SK-N-SH (cell line): ENCODE results near the gene NDUFB11. TPM values are rescaled to one million over a fixed set of nuclear protein-coding genes. Genes with fewer than 3 reads are reported as not detected.
A peak's percentile ranks its signal among the peaks of the same experiment; 100 is the strongest.

ENCODE experiments used
- CTCF ChIA-PET: fragments of 300-600, 350-600 bp; formaldehyde crosslinking; extraction: SDS; loops from one replicate; lab custom pipeline; 2021; lab: Yijun Ruan, JAX
- POLR2A ChIA-PET: fragments of 350-600 bp; sonication (Branson Sonifier 250); formaldehyde crosslinking; extraction: SDS; loops from one replicate; lab custom pipeline; 2020; ENCODE audit warnings: antibody characterized with exemption, inconsistent platforms; lab: Yijun Ruan, JAX
- DNase-seq: peaks from one replicate; pipeline ENCODE4 v3.0.0; 2012
- H2AFZ ChIP-seq: fragments of 200-600 bp; sonication (generic); 2 replicates; pipeline ENCODE4 v1.8.1; 2016; ENCODE audit warnings: antibody characterized with exemption, mild to moderate bottlenecking, low read depth
- H3F3A ChIP-seq: fragments of 200-600 bp; sonication (generic); replicated peaks from 2 replicates; pipeline ENCODE3; 2016; ENCODE audit warnings: antibody characterized with exemption, mild to moderate bottlenecking; ENCODE audit not compliant: insufficient read depth
- H3K27ac ChIP-seq, 2 experiments: fragments of 200-500 bp in 1 of 2; fragments of 200-600 bp in 1 of 2; sonication (Bioruptor generic) in 1 of 2; sonication (generic), shearing (Covaris generic) in 1 of 2; 2 replicates each; pipeline versions ENCODE4 v1.5.1 to v1.6.1; 2014 to 2016; ENCODE audit warnings: low read depth in 2 of 2, inconsistent platforms in 1 of 2, low read length in 1 of 2, mild to moderate bottlenecking in 1 of 2, mixed read lengths in 1 of 2
- H3K27me3 ChIP-seq: fragments of 200-600 bp; sonication (generic), shearing (Covaris generic); 2 replicates; pipeline ENCODE4 v1.6.1; 2016; ENCODE audit warnings: mixed run types; ENCODE audit not compliant: insufficient read depth
- H3K36me3 ChIP-seq, 2 experiments: fragments of 200-500 bp in 1 of 2; fragments of 200-600 bp in 1 of 2; sonication (Bioruptor generic) in 1 of 2; sonication (generic) in 1 of 2; replicated peaks in 1 of 2; 2 replicates each; pipeline versions ENCODE3 to v1.5.1; 2014 to 2016; ENCODE audit warnings: low read length in 1 of 2, mild to moderate bottlenecking in 1 of 2; ENCODE audit not compliant: insufficient read depth in 2 of 2, control insufficient read depth in 1 of 2
- H3K4me1 ChIP-seq, 2 experiments: fragments of 200-500 bp in 1 of 2; fragments of 200-600 bp in 1 of 2; sonication (Bioruptor generic) in 1 of 2; sonication (generic), shearing (Covaris generic) in 1 of 2; 2 replicates each; pipeline versions ENCODE4 v1.5.1 to v1.6.1; 2014 to 2016; ENCODE audit warnings: low read depth in 1 of 2, low read length in 1 of 2, mixed run types in 1 of 2; ENCODE audit not compliant: insufficient read depth in 2 of 2, control insufficient read depth in 1 of 2
- H3K4me2 ChIP-seq: fragments of 200-600 bp; sonication (generic), shearing (Covaris generic); 2 replicates; pipeline ENCODE4 v1.6.1; 2017; ENCODE audit warnings: mixed run types
- H3K4me3 ChIP-seq, 2 experiments: fragments of 200-500 bp in 1 of 2; fragments of 200-600 bp in 1 of 2; sonication (Bioruptor generic) in 1 of 2; sonication (generic), shearing (Covaris generic) in 1 of 2; 2 replicates each; pipeline versions ENCODE4 v1.5.1 to v1.8.1; 2014 to 2016; ENCODE audit warnings: low read depth in 2 of 2, inconsistent platforms in 1 of 2, low read length in 1 of 2, mild to moderate bottlenecking in 1 of 2, mixed read lengths in 1 of 2, moderate library complexity in 1 of 2
- H3K79me2 ChIP-seq: fragments of 200-600 bp; sonication (generic); 2 replicates; pipeline ENCODE4 v1.8.1; 2017; ENCODE audit warnings: mild to moderate bottlenecking; ENCODE audit not compliant: insufficient read depth
- H3K9ac ChIP-seq: fragments of 200-600 bp; sonication (generic); 2 replicates; pipeline ENCODE4 v1.6.1; 2017; ENCODE audit warnings: mixed run types
- H3K9me2 ChIP-seq: fragments of 200-600 bp; sonication (generic); 2 replicates; pipeline ENCODE4 v1.6.1; 2017; ENCODE audit warnings: mixed run types
- H3K9me3 ChIP-seq: fragments of 200-600 bp; sonication (generic); 2 replicates; pipeline ENCODE4 v1.6.1; 2017; ENCODE audit warnings: mixed run types, mild to moderate bottlenecking, moderate library complexity
- H4K20me1 ChIP-seq: fragments of 200-600 bp; sonication (generic); 2 replicates; pipeline ENCODE4 v1.6.1; 2017; ENCODE audit warnings: mild to moderate bottlenecking, mixed run types; ENCODE audit not compliant: insufficient read depth
- ELF1 ChIP-seq: IDR thresholded peaks from 2 replicates; pipeline ENCODE4 v1.4.0; 2012
- EP300 ChIP-seq, 2 experiments: IDR thresholded peaks; 2 replicates each; pipeline versions ENCODE4 v1.4.0 to v1.6.1; 2012; ENCODE audit warnings: borderline replicate concordance in 1 of 2, low read depth in 1 of 2, low read length in 1 of 2
- EZH2phosphoT487 ChIP-seq: fragments of 200-600 bp; sonication (generic); IDR thresholded peaks from 2 replicates; pipeline ENCODE4 v1.6.1; 2017; ENCODE audit warnings: low read depth, mixed run types, mild to moderate bottlenecking, antibody characterized with exemption, moderate library complexity, borderline replicate concordance
- FOSL2 ChIP-seq: IDR thresholded peaks from 2 replicates; pipeline ENCODE4 v1.4.0; 2012; ENCODE audit warnings: low read depth, mild to moderate bottlenecking, moderate library complexity, borderline replicate concordance
- GABPA ChIP-seq: IDR thresholded peaks from 2 replicates; pipeline ENCODE4 v1.4.0; 2012; ENCODE audit warnings: low read depth, mild to moderate bottlenecking
- GATA2 ChIP-seq: sonication (generic); formaldehyde crosslinking; IDR thresholded peaks from 2 replicates; pipeline ENCODE4 v1.5.0; 2020; ENCODE audit warnings: mild to moderate bottlenecking, missing genetic modification reagents
- MAX ChIP-seq: IDR thresholded peaks from 2 replicates; pipeline ENCODE4 v1.4.0; 2012; ENCODE audit warnings: low read depth
- MXI1 ChIP-seq: IDR thresholded peaks from 2 replicates; pipeline ENCODE4 v1.6.1; 2012; ENCODE audit warnings: mild to moderate bottlenecking, low read depth, low read length, improper control_type of control experiment
- POLR2AphosphoS5 ChIP-seq: IDR thresholded peaks from 2 replicates; pipeline ENCODE4 v1.6.1; 2012; ENCODE audit warnings: low read depth, low read length
- REST ChIP-seq: IDR thresholded peaks from 2 replicates; pipeline ENCODE4 v1.6.1; 2012; ENCODE audit warnings: mild to moderate bottlenecking, low read depth, low read length, moderate library complexity
- RXRA ChIP-seq: IDR thresholded peaks from 2 replicates; pipeline ENCODE4 v1.4.0; 2012; ENCODE audit warnings: low read depth, mild to moderate bottlenecking, borderline replicate concordance
- SIN3A ChIP-seq: IDR thresholded peaks from 2 replicates; pipeline ENCODE4 v1.6.1; 2012; ENCODE audit warnings: low read depth, mild to moderate bottlenecking, low read length, moderate library complexity, borderline replicate concordance
- SMC3 ChIP-seq: IDR thresholded peaks from 2 replicates; pipeline ENCODE4 v1.6.1; 2012; ENCODE audit warnings: low read depth, low read length, improper control_type of control experiment
- TAF1 ChIP-seq: IDR thresholded peaks from 2 replicates; pipeline ENCODE4 v1.6.1; 2012; ENCODE audit warnings: low read depth, mild to moderate bottlenecking, low read length, moderate library complexity, borderline replicate concordance
- TCF12 ChIP-seq: IDR thresholded peaks from 2 replicates; pipeline ENCODE4 v1.4.0; 2012
- TEAD4 ChIP-seq: IDR thresholded peaks from 2 replicates; pipeline ENCODE4 v1.4.0; 2012; ENCODE audit warnings: mild to moderate bottlenecking, borderline replicate concordance; ENCODE audit not compliant: insufficient read depth
- YY1 ChIP-seq: IDR thresholded peaks from 2 replicates; pipeline ENCODE4 v1.4.0; 2012; ENCODE audit warnings: low read depth, mild to moderate bottlenecking
- ZBTB33 ChIP-seq: IDR thresholded peaks from 2 replicates; pipeline ENCODE4 v1.4.0; 2012; ENCODE audit warnings: low read depth, borderline replicate concordance
- WGBS: methylation state at CpG from one replicate; pipeline ENCODE4 v1.1.6; 2017; ENCODE audit warnings: low lambda C conversion rate; 5-methylcytosine and 5-hydroxymethylcytosine counted together
- polyA plus RNA-seq, 3 experiments: library from polyadenylated mRNA; depleted of rRNA; stranded (reverse); fragments of >200 nt; gene quantifications; 2 replicates each; pipeline ENCODE4 v1.2.3, GENCODE V29; 2012
- TF ChIP-seq, protein P1 (sequence below): fragments of 200-600 bp; sonication (generic); IDR thresholded peaks from 2 replicates; pipeline ENCODE4 v1.6.1; 2017; ENCODE audit warnings: antibody characterized with exemption, mild to moderate bottlenecking, moderate library complexity

NDUFB11 gene
- polyA plus RNA-seq, 1 of the 3 experiments (the other 2 are of a cell fraction) = 107 TPM

DNA sequence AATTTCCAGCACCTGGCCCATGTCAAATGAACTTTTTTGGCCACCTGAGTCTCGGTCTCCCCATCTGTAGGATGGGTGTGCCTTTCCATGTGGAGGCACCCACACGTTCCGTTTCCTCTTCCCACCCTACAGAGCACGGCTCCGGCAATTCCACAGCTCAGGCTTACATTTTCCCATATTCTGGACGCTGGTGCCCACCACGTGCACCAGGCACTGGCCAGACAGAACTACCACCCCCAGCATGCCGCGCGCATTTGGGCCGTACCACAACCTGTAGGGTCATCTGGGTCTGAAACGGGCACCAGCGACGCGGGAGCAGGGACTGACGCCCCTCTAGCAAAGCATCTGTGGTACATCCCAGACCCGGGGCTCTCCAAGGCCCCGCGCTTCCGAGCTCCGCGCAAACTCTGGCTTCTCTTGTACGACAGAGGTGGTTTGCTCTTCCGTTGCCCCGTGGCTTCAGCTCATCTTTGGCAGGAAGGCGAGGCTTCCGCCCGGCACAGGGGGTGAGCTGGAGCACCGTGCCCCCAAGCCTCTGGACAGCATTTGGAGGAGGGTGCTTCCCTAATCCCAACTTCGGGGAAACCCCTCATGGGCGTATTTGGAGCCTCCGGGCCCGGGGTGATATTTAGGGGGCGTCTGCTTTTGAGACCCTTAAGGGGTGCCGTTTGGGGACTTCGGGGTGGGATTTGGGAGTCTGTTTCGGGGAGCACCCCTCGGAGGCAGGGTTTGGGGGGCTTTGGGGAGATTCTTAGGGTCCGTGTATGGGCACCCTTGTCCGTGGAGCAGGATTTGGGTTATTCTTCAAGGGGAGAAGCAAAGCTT is 46.2 kb upstream of the NDUFB11 start (continued):
- TF ChIP-seq YY1 = no peak
- no peak for TF ChIP-seq ZBTB33
- TF ChIP-seq EZH2phosphoT487 = no peak
- TF ChIP-seq ELF1 = peak; percentile 37; the same call in 1 of the 2 replicates
- peak; percentile 93 for TF ChIP-seq MAX
- TF ChIP-seq MXI1 = peak; percentile 95

DNA sequence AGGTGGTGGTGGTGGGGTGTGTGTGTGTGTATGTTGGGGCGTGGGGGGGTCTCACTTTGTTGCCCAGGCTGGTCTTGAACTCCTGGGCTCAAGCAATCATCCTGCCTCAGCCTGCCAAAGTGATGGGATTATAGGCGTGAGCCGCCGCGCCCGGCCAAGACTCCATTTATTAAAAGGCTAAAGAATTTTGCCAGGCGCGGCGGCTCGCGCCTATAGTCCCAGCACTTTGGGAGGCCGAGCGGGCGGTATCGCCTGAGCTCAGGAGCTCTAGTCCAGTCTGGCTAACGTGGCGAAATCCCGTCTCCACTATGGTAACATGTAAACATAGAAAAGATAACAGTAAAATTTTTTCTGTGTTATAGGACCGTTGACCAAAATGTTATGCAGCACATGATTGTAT is 45.4 kb upstream of the NDUFB11 start:
- WGBS = 64% methylated on average over 5 of the region's 19 CpGs
- Histone ChIP-seq H3K4me3 (no peak overlapping the region), H3K27ac (no peak overlapping the region), H3K4me2 (no peak overlapping the region), H3K9me3 (no peaks in the 10 kb centered on the region), H3K79me2 (peaks cover 23% of the 10 kb centered on the region), H3K27me3 (peaks cover 14% of the 10 kb centered on the region; the same call in 1 of the 2 replicates), H2AFZ (no peak overlapping the region), H3F3A (no peaks in the 10 kb centered on the region), H3K36me3 (peaks cover 0 to 7% of the 10 kb centered on the region in 2 experiments), H4K20me1 (peaks cover 5% of the 10 kb centered on the region), H3K9me2 (no peaks in the 10 kb centered on the region), H3K9ac (no peak overlapping the region), H3K4me1 (peaks cover 2 to 9% of the 10 kb centered on the region in 2 experiments; a peak in 2 of 4 replicates)
- POLR2A ChIA-PET = interaction anchor here (1.4 kb wide), 1 partner anchor 334 kb away, joined by 4 read pairs; no protein-coding TSS in a partner anchor
- CTCF ChIA-PET = interaction anchor here (1.6 to 4.0 kb wide), 3 partner anchors 13 to 333 kb away, joined by 3 to 29 read pairs (median 19); no protein-coding TSS in a partner anchor
- no peak for DNase-seq
- no peak for TF ChIP-seq GABPA
- TF ChIP-seq TEAD4 = no peak
- no peak for TF ChIP-seq EP300 (IDR thresholded peaks at IDR 0.05; ENCODE audit: borderline replicate concordance in 1 of 2, low read depth in 1 of 2, low read length in 1 of 2)
- TF ChIP-seq, protein P1, sequence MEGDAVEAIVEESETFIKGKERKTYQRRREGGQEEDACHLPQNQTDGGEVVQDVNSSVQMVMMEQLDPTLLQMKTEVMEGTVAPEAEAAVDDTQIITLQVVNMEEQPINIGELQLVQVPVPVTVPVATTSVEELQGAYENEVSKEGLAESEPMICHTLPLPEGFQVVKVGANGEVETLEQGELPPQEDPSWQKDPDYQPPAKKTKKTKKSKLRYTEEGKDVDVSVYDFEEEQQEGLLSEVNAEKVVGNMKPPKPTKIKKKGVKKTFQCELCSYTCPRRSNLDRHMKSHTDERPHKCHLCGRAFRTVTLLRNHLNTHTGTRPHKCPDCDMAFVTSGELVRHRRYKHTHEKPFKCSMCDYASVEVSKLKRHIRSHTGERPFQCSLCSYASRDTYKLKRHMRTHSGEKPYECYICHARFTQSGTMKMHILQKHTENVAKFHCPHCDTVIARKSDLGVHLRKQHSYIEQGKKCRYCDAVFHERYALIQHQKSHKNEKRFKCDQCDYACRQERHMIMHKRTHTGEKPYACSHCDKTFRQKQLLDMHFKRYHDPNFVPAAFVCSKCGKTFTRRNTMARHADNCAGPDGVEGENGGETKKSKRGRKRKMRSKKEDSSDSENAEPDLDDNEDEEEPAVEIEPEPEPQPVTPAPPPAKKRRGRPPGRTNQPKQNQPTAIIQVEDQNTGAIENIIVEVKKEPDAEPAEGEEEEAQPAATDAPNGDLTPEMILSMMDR = no peak
- TF ChIP-seq RXRA = no peak
- no peak for TF ChIP-seq TAF1
- TF ChIP-seq TCF12 = no peak
- TF ChIP-seq SIN3A = no peak
- no peak for TF ChIP-seq ZBTB33
- no peak for TF ChIP-seq GATA2 (CRISPR knock-in tag)
- TF ChIP-seq POLR2AphosphoS5 = no peak
- TF ChIP-seq FOSL2 = no peak
- no peak for TF ChIP-seq MAX
- TF ChIP-seq MXI1 = no peak
- no peak for TF ChIP-seq REST
- TF ChIP-seq SMC3 = no peak
